ENCODE data around the gene RPS6KA5.

- TF ChIP-seq, protein P1, sequence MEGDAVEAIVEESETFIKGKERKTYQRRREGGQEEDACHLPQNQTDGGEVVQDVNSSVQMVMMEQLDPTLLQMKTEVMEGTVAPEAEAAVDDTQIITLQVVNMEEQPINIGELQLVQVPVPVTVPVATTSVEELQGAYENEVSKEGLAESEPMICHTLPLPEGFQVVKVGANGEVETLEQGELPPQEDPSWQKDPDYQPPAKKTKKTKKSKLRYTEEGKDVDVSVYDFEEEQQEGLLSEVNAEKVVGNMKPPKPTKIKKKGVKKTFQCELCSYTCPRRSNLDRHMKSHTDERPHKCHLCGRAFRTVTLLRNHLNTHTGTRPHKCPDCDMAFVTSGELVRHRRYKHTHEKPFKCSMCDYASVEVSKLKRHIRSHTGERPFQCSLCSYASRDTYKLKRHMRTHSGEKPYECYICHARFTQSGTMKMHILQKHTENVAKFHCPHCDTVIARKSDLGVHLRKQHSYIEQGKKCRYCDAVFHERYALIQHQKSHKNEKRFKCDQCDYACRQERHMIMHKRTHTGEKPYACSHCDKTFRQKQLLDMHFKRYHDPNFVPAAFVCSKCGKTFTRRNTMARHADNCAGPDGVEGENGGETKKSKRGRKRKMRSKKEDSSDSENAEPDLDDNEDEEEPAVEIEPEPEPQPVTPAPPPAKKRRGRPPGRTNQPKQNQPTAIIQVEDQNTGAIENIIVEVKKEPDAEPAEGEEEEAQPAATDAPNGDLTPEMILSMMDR (conservative IDR thresholded peaks at IDR 0.05 in 1 of 2, IDR thresholded peaks at IDR 0.05 in 1 of 2; ENCODE audit: low read depth in 1 of 2, low read length in 2 of 2) = no peak
- no peak for TF ChIP-seq EZH2 (IDR thresholded peaks at IDR 0.05; ENCODE audit: low read length, missing control alignments)
These were observed 221.2 kb downstream of the RPS6KA5 start for GRCh38 chr14:90839024-90839888.
